Right lobe of liver (tissue), 6 donors: ENCODE results near the gene PAK4. TPM values are rescaled to one million over a fixed set of nuclear protein-coding genes. Genes with fewer than 3 reads are reported as not detected.
A peak's percentile ranks its signal among the peaks of the same experiment; 100 is the strongest.

ENCODE experiments used
- ATAC-seq, 4 donors: fragments of 200-7000 bp; cut with Tn5 transposase; one replicate each; pipeline ENCODE4 v1.9.1; 2020; ENCODE audit warnings: mild to moderate bottlenecking in 4 of 4, moderate library complexity in 4 of 4
- DNase-seq, 3 donors: peaks; one replicate each; pipeline ENCODE4 v3.0.0-alpha.2; 2020
- H3K27ac ChIP-seq, 3 donors: fragments of 200-600 bp; one replicate each; pipeline ENCODE4 v1.8.0; 2022
- H3K27me3 ChIP-seq, 2 donors: fragments of 200-600 bp; one replicate each; pipeline ENCODE4 v1.8.0; 2022
- H3K36me3 ChIP-seq, 4 donors: fragments of 200-600 bp; sonication (generic) in 1 of 4; one replicate each; pipeline versions ENCODE4 v1.5.1 to v1.8.0; 2017 to 2022; ENCODE audit warnings: control low read depth in 1 of 4
- H3K4me1 ChIP-seq, 4 donors: fragments of 200-600 bp; sonication (generic) in 1 of 4; one replicate each; pipeline versions ENCODE4 v1.5.1 to v1.8.0; 2017 to 2022; ENCODE audit warnings: control low read depth in 1 of 4
- H3K4me3 ChIP-seq, 3 donors: fragments of 200-600 bp; one replicate each; pipeline ENCODE4 v1.8.0; 2022
- H3K9me3 ChIP-seq, 4 donors: fragments of 200-600 bp; sonication (generic) in 1 of 4; one replicate each; pipeline versions ENCODE4 v1.5.1 to v1.8.0; 2017 to 2022; ENCODE audit warnings: control low read depth in 1 of 4
- CTCF ChIP-seq, 4 donors: fragments of 200-600 bp in 3 of 4; fragments of 450-650 bp in 1 of 4; IDR thresholded peaks; one replicate each; pipeline versions ENCODE4 v1.5.1 to v1.8.0; 2016 to 2022; ENCODE audit warnings: antibody characterized with exemption in 4 of 4, mild to moderate bottlenecking in 2 of 4
- POLR2A ChIP-seq: fragments of 450-650 bp; IDR thresholded peaks from one replicate; pipeline ENCODE4 v1.6.1; 2017; ENCODE audit warnings: antibody characterized with exemption, mild to moderate bottlenecking
- WGBS: methylation state at CpG from one replicate; pipeline ENCODE4 v1.1.6; 2018; ENCODE audit warnings: low coverage, low lambda C conversion rate; ENCODE audit not compliant: insufficient coverage; ENCODE audit errors: missing lambda C conversion rate; 5-methylcytosine and 5-hydroxymethylcytosine counted together
- intact Hi-C, 2 donors: fragments of 100-400 bp; cut with DNase I; formaldehyde crosslinking; loops; one replicate each; pipeline versions ENCODE4 v1.11.2 to v1.14.1; 2022
- total RNA-seq, 6 experiments: library from RNA; depleted of rRNA in 2 of 6; stranded (reverse); fragments of >200 nt in 2 of 6; fragmentation: NEBNext Ultra II Directional in 3 of 6; extraction: Animal tissue kit (Norgen Biotek cat#: 25700) in 3 of 6; gene quantifications; one replicate each; pipeline versions ENCODE4 v1.1.0 to v1.2.4, GENCODE V29; 2016 to 2023
- donor health status: DM: no; HTN: yes; CAD: no.
- donor health status: DM: no; HTN: no; CAD: no.
- donor health status: DM: no; HTN: no; CAD: no.
- donor health status: DM: no; HTN: yes; CAD: no.
- donor health status: DM: no; HTN: yes; CAD: no.

Gene PAK4
- total RNA-seq, 6 experiments from 2014 or later = 11.4 to 16.6 (median 14.7) TPM

- Histone ChIP-seq H3K4me1 (no peaks in the 10 kb centered on the region), H3K36me3 (no peaks in the 10 kb centered on the region), H3K4me3 (no peak overlapping the region), H3K9me3 (no peaks in the 10 kb centered on the region), H3K27ac (no peak overlapping the region), H3K27me3 (no peaks in the 10 kb centered on the region)
- TF ChIP-seq CTCF (IDR thresholded peaks at IDR 0.05) = no peak
- TF ChIP-seq POLR2A = no peak
- intact Hi-C loops = no loop called here
- 86% methylated on average over 7 of the region's 7 CpGs for WGBS
- no peak for DNase-seq
- no peak for ATAC-seq
Observed at GRCh38 chr19:39082167-39082566, 43.4 kb upstream of the PAK4 start.

GRCh38 chr19:39082745-39083598, 42.6 kb upstream of the PAK4 start:
- Histone ChIP-seq H3K4me1 (no peaks in the 10 kb centered on the region), H3K27me3 (no peaks in the 10 kb centered on the region), H3K36me3 (no peaks in the 10 kb centered on the region), H3K27ac (no peak overlapping the region), H3K4me3 (no peak overlapping the region), H3K9me3 (no peaks in the 10 kb centered on the region)
- peak in 1 of 4 donors; percentile 28 for ATAC-seq
- 21% methylated on average over 15 of the region's 15 CpGs for WGBS
- intact Hi-C loops = no loop called here
- DNase-seq = no peak
- TF ChIP-seq POLR2A = no peak
- no peak for TF ChIP-seq CTCF (IDR thresholded peaks at IDR 0.05)

DNA sequence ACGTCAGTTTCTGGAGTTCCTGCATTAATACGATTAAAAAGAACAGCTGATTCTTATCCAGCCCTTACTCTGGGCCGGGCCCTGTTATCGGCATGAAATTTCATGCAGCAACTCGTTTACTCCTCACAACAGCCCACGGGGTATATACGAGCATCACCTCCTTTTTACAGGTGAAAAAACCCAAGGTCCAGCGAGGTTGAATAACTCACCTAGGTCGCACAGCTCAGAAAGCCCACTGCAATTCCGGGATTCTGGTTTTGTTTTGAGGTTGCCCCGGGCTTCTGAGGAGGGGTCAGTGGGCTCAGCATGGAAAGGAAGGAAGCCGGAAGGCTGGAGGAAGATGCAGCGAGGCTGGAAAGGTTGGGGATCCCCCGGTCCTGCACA, 42.0 kb upstream of the PAK4 start:
- Histone ChIP-seq H3K4me1 (no peaks in the 10 kb centered on the region), H3K27ac (no peak overlapping the region), H3K27me3 (no peaks in the 10 kb centered on the region), H3K9me3 (no peaks in the 10 kb centered on the region), H3K36me3 (no peaks in the 10 kb centered on the region), H3K4me3 (no peak overlapping the region)
- no peak for TF ChIP-seq CTCF (IDR thresholded peaks at IDR 0.05)
- TF ChIP-seq POLR2A = no peak
- 9% methylated on average over 14 of the region's 14 CpGs for WGBS
- intact Hi-C loops = no loop called here
- DNase-seq (no peak), ATAC-seq (no peak)

- DNase-seq (no peak), ATAC-seq (peak in 1 of 4 donors; percentile 41)
- Histone ChIP-seq H3K9me3 (no peaks in the 10 kb centered on the region), H3K27ac (no peak within 1 kb of the TSS), H3K27me3 (no peaks in the 10 kb centered on the region), H3K4me3 (no peak within 1 kb of the TSS), H3K4me1 (no peaks in the 10 kb centered on the region), H3K36me3 (no peaks in the 10 kb centered on the region)
- intact Hi-C loops = no loop called here
- 14% methylated on average over 22 of the region's 54 CpGs for WGBS
- TF ChIP-seq CTCF (IDR thresholded peaks at IDR 0.05) (no peak), POLR2A (no peak)
Observed at GRCh38 chr19:39083983-39084731, 41.4 kb upstream of the PAK4 start, which contains the start of gene ACP7. Gene ACP7, plus strand, starts transcription at chr19:39084368. Its CDS starts 902 bp downstream, at chr19:39085270.
